22Rv1 (cell line): ENCODE data around the gene NUDT22.

Experiments used
- ZFX ChIP-seq: fragments of 450-650 bp; IDR thresholded peaks from 2 replicates; pipeline ENCODE4 v1.6.1; 2017; ENCODE audit warnings: antibody characterized with exemption, borderline replicate concordance
- TF ChIP-seq, protein P1 (sequence below): fragments of 450-650 bp; IDR thresholded peaks from 2 replicates; pipeline ENCODE4 v1.5.1; 2017; ENCODE audit warnings: mild to moderate bottlenecking

DNA sequence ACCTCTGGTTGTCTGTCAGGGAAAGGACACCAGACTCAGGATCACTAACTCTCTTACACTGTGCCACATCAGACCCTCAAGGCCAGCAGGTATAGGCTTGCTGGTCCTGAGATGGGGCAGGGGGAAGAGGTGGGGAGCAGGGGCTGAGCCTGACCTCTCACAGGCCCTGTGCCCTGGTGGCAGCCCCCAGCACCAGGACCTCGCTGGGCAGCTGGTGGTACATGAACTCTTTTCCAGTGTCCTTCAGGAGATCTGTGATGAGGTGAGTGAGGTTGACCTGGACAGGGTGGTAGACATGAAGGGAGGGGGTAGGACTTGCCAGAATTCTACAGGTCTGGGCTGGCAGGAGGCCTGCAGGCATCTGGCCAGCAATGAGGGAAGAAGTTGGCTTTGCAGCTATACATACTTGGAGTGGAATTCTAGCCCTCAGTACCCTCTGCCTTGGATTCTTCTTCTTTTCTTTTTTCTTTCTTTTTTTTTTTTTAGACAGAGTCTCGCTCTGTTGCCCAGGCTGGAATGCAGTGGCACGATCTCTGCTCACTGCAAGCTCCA is 1.4 kb downstream of the NUDT22 start:
- TF ChIP-seq, protein P1, sequence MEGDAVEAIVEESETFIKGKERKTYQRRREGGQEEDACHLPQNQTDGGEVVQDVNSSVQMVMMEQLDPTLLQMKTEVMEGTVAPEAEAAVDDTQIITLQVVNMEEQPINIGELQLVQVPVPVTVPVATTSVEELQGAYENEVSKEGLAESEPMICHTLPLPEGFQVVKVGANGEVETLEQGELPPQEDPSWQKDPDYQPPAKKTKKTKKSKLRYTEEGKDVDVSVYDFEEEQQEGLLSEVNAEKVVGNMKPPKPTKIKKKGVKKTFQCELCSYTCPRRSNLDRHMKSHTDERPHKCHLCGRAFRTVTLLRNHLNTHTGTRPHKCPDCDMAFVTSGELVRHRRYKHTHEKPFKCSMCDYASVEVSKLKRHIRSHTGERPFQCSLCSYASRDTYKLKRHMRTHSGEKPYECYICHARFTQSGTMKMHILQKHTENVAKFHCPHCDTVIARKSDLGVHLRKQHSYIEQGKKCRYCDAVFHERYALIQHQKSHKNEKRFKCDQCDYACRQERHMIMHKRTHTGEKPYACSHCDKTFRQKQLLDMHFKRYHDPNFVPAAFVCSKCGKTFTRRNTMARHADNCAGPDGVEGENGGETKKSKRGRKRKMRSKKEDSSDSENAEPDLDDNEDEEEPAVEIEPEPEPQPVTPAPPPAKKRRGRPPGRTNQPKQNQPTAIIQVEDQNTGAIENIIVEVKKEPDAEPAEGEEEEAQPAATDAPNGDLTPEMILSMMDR, result no peak
- no peak for TF ChIP-seq ZFX
